GM18499 (cell line): ENCODE data around the gene HILPDA.
"Not testable (repeated sequence)": the region's sequence is repeated elsewhere in the genome, so short reads cannot be mapped to it uniquely, and the experiment has no call there.

Experiments used
- ATAC-seq: cut with Tn5 transposase; IDR thresholded peaks from one replicate; pipeline ENCODE4 v1.9.1; 2021; ENCODE audit warnings: moderate number of reproducible peaks; ENCODE audit not compliant: insufficient read depth, unreplicated experiment

HILPDA gene

DNA sequence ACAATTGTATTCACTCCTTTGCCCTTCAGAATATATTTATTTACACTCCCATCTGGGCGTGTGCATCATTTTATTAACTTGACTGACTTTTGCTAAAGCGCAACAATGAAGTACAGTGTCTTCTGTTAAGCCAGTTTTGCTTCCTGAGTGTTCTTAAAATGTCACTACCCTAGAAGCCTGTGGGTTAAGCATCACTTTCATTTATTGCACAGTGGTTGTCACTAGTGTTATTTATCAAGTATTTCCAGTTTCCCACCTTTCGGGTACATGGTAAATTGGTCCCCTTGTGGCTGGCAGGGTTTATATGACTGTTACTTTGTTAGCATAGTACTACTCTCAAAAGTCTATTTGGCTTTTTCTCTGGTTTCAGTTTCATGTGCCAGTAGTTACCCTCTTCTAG, 3.3 kb downstream of the HILPDA start:
- no peak for ATAC-seq

GRCh38 chr7:128459394-128459878, 3.8 kb downstream of the HILPDA start:
- no peak for ATAC-seq

DNA sequence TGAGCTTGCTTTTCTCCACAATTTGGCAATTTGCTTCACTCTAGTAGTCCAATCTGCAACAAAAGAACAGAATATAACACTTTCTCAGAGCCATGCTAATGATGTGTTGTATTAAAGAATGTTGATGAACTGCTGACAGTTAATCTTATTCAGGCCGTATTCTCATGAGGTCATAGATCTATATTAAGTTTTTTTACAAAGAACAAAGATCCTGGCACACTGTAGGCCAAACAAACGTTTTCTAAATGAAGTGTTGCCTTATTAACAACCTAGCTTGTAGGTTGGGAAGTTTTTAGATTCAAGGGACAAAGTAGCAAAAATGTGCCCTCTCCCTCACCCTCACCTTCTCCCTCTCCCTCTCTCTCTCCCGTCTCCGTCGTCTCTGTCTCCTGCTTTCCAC, 6.8 kb downstream of the HILPDA start:
- no peak for ATAC-seq

GRCh38 chr7:128463345-128463744, 7.7 kb downstream of the HILPDA start:
- not testable (repeated sequence) for ATAC-seq

DNA sequence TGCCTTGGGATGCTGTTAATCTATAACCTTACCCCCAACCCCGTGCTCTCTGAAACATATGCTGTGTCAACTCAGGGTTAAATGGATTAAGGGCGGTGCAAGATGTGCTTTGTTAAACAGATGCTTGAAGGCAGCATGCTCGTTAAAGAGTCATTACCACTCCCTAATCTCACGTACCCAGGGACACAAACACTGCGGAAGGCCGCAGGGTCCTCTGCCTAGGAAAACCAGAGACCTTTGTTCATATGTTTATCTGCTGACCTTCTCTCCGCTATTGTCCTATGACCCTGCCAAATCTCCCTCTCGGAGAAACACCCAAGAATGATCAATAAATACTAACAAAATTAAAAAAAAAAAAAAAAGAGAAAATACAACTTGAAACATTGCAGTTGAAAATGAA, 8.3 kb downstream of the HILPDA start:
- ATAC-seq = not testable (repeated sequence)

DNA sequence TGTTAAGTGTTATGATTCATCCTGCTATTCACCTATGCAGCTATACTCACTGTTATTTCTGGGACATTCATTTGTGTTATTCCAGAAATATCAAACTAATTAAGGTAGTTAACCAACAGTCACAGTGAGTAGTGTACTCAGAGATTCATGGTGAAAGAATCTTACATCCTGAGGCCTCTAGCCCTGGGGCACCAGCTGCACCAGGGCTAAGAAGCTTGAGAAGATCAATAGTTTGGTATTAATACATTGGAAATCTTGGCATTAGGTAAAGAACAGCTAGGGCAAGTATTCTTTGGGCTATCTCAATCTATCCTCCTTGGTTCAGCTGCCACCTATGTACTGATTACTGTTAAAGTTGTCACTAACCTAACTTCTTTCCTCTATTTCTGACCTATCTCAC, 11.2 kb downstream of the HILPDA start:
- ATAC-seq = not testable (repeated sequence)

GRCh38 chr7:128476402-128477335, 21.0 kb downstream of the HILPDA start, which contains the start of gene METTL2B:
METTL2B (plus strand) TSS chr7:128476748; CDS start chr7:128476766, 18 bp downstream.
- ATAC-seq = peak; percentile 82

DNA sequence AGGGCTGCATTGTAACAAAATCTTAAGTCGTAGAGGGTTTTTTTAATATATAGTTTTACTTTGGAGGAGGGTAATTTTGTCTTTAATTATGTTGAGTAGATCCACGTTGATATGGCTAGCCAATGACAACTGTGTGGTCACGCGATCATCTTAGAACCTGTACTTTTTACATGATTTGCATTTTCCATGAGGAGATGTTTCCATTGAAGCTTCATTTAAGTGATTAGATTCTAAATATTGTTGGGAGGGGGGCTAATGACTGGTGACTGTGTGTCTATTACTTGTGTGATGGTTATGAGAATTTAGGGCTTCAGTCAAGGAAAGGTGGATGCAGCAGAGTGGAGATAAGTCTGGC, 21.6 kb downstream of the HILPDA start:
- not testable (repeated sequence) for ATAC-seq

- not testable (repeated sequence) for ATAC-seq
Measured at GRCh38 chr7:128479082-128479481, 23.4 kb downstream of the HILPDA start.

DNA sequence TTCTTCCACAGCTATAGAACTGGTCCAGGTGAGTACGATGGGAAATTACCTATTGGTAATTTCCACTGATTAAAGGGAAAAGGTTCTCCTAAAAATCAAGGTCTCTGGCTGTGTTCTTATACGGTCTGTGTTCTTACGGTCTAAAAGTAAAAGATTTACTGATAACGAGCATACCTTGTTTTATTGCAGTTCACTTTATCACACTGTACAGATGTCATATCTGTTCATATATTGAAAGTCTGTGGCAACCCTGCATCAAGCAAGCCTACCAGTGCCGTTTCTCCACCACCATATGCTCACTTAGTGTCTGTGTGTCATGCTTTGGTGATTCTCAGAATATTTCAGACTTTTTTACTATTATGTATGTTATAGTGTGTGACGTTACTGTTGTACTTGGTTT, 32.5 kb downstream of the HILPDA start:
- not testable (repeated sequence) for ATAC-seq

- no peak for ATAC-seq
Measured at GRCh38 chr7:128497405-128497804, 41.7 kb downstream of the HILPDA start.

DNA sequence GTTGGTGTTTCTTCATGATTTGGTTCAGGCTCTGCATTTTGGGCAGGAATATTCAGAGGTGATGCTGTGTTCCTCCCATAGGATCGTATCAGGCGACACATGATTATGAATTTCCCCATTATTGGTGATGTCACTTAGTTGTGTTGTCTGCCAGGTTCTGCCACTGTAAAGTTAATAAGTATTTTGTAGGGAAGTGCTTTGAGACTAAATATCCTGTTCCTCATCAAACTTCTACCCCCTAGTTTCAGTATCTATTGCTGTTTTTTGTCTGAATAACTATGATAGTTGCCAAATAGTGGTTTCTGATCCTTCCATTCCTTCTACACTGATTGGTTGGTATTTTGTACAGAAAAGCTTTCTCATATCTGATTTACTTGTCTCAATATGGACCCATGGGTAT, 49.7 kb downstream of the HILPDA start:
- ATAC-seq = not testable (repeated sequence)

DNA sequence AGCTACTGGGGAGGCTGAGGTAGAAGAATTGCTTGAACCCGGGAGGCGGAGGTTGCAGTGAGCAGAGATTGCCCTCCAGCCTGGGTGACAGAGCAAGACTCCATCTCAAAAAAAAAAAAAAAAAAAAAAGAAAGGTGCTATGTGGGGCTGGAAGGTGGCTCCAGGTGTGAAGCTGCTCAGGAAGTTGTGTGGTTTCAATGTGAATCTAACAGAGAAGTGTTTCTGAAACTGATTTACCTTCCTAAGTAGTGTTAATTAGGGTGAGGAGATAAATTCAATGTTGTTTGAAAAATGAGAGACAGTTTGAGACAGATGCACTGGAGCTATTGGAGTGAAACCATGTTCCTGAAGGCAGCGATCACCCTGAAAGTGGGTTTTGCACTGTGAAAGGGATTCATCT, 51.1 kb downstream of the HILPDA start:
- ATAC-seq = not testable (repeated sequence)

GRCh38 chr7:128507321-128507993, 51.8 kb downstream of the HILPDA start:
- ATAC-seq = not testable (repeated sequence)
